HL-60 (cell line): ENCODE measurements around the gene SERPINF2.

ENCODE experiments used
- GABPA ChIP-seq: IDR thresholded peaks from 2 replicates; pipeline ENCODE4 v1.6.1; 2012; ENCODE audit warnings: low read depth
- POLR2AphosphoS5 ChIP-seq: IDR thresholded peaks from 2 replicates; pipeline ENCODE4 v1.6.1; 2012; ENCODE audit warnings: low read depth
- SPI1 ChIP-seq: IDR thresholded peaks from 2 replicates; pipeline ENCODE4 v1.6.1; 2012; ENCODE audit warnings: low read depth, mild to moderate bottlenecking, borderline replicate concordance
- TF ChIP-seq, protein P1 (sequence below): IDR thresholded peaks from one replicate; pipeline ENCODE4 v1.5.1; 2011; ENCODE audit warnings: low read length, control low read depth, inconsistent platforms; ENCODE audit not compliant: insufficient read depth
- TF ChIP-seq, protein P2 (sequence below): IDR thresholded peaks from 2 replicates; pipeline ENCODE4 v1.6.1; 2012; ENCODE audit warnings: low read depth; ENCODE audit not compliant: insufficient replicate concordance

DNA sequence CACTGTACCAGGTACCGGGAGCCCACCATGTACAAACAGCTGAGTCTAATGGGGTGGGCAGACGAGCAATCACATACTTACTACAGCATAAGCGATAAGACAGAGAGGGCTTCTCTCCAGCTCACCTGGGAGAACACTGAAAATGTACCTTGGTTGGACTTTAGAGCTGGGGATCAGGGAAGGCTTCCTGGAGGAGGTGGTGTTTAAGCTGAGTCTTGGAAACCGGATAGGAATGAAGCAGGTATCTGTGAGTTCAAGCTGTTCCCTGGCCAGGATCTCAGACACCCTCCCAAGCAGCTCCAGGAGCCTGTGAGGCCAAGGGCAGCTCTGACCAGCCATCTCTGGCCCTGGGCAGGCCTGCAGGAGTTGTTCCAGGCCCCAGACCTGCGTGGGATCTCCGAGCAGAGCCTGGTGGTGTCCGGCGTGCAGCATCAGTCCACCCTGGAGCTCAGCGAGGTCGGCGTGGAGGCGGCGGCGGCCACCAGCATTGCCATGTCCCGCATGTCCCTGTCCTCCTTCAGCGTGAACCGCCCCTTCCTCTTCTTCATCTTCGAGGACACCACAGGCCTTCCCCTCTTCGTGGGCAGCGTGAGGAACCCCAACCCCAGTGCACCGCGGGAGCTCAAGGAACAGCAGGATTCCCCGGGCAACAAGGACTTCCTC is 11.2 kb downstream of the SERPINF2 start:
- TF ChIP-seq POLR2AphosphoS5 (no peak), GABPA (no peak), SPI1 (no peak)
- TF ChIP-seq, protein P1, sequence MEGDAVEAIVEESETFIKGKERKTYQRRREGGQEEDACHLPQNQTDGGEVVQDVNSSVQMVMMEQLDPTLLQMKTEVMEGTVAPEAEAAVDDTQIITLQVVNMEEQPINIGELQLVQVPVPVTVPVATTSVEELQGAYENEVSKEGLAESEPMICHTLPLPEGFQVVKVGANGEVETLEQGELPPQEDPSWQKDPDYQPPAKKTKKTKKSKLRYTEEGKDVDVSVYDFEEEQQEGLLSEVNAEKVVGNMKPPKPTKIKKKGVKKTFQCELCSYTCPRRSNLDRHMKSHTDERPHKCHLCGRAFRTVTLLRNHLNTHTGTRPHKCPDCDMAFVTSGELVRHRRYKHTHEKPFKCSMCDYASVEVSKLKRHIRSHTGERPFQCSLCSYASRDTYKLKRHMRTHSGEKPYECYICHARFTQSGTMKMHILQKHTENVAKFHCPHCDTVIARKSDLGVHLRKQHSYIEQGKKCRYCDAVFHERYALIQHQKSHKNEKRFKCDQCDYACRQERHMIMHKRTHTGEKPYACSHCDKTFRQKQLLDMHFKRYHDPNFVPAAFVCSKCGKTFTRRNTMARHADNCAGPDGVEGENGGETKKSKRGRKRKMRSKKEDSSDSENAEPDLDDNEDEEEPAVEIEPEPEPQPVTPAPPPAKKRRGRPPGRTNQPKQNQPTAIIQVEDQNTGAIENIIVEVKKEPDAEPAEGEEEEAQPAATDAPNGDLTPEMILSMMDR: no peak
- TF ChIP-seq, protein P2, sequence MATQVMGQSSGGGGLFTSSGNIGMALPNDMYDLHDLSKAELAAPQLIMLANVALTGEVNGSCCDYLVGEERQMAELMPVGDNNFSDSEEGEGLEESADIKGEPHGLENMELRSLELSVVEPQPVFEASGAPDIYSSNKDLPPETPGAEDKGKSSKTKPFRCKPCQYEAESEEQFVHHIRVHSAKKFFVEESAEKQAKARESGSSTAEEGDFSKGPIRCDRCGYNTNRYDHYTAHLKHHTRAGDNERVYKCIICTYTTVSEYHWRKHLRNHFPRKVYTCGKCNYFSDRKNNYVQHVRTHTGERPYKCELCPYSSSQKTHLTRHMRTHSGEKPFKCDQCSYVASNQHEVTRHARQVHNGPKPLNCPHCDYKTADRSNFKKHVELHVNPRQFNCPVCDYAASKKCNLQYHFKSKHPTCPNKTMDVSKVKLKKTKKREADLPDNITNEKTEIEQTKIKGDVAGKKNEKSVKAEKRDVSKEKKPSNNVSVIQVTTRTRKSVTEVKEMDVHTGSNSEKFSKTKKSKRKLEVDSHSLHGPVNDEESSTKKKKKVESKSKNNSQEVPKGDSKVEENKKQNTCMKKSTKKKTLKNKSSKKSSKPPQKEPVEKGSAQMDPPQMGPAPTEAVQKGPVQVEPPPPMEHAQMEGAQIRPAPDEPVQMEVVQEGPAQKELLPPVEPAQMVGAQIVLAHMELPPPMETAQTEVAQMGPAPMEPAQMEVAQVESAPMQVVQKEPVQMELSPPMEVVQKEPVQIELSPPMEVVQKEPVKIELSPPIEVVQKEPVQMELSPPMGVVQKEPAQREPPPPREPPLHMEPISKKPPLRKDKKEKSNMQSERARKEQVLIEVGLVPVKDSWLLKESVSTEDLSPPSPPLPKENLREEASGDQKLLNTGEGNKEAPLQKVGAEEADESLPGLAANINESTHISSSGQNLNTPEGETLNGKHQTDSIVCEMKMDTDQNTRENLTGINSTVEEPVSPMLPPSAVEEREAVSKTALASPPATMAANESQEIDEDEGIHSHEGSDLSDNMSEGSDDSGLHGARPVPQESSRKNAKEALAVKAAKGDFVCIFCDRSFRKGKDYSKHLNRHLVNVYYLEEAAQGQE: no peak
